ENCODE measurements around the gene NRSN2.

The NRSN2 gene, protein sequence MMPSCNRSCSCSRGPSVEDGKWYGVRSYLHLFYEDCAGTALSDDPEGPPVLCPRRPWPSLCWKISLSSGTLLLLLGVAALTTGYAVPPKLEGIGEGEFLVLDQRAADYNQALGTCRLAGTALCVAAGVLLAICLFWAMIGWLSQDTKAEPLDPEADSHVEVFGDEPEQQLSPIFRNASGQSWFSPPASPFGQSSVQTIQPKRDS

DNA sequence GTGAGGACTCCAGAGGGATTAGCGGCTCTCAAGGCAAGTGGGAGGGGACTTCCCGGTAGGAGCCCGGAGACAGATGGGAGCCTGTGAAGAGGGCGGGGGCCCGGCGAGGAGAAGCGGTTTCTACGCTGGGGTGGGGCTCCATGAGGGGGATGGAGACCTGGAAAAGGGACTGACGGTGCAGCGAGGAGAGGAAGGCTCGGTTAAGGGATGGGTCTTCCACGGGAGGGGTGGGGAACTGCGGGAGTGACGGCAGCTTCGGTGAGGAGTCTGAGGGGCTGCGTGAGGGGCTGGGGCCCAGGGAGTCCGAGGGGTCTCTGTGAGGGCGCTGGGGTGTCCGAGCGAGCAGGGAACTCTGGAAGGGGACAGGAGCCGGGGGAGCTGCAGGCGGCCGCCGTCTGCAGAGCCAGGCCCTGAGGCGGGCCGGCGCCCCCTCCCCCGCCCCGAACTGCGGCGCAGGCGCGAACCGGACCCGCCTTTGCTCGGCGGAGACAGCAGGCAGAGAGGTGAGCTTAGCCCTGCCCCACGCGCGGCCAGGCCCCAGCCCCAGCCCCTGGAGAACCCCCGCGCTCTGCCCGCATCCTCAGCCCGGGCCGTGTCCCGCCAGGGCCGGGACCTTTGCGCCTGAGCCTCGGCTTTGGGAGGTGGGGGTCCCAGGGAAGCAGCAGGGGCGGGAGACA, at the start of gene NRSN2:
Gene NRSN2, plus strand, starts transcription at position 472 of the 677 bp plus-strand sequence. CDS start 2,533 bp downstream, outside the sequence.
- peak; percentile 59 to 60 for DNase-seq (ENCODE audit: low read depth in 1 of 2, low spot score in 1 of 2)
- in situ Hi-C loops (cut with HindIII; ENCODE audit: low pct_unique_long_range_greater_than_20kb, low sequenced_read_pairs): no loop called here
- no peak for TF ChIP-seq JUND (IDR thresholded peaks at IDR 0.05; ENCODE audit: low read depth)

DNA sequence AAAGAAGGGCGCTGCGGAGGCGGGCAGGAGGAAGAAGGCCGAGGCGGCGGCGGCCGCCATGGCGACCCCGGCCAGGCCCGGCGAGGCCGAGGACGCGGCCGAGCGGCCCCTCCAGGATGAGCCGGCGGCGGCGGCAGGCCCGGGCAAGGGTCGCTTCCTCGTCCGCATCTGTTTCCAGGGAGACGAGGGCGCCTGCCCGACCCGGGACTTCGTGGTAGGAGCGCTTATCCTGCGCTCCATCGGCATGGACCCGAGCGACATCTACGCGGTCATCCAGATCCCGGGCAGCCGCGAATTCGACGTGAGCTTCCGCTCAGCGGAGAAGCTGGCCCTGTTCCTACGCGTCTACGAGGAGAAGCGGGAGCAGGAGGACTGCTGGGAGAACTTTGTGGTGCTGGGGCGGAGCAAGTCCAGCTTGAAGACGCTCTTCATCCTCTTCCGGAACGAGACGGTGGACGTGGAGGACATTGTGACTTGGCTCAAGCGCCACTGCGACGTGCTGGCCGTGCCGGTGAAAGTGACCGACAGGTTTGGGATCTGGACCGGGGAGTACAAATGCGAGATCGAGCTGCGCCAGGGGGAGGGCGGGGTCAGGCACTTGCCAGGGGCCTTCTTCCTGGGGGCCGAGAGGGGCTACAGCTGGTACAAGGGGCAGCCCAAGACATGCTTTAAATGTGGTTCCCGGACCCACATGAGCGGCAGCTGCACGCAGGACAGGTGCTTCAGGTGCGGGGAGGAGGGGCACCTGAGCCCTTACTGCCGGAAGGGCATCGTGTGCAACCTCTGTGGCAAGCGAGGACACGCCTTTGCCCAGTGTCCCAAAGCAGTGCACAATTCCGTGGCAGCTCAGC, 48.8 kb upstream of the NRSN2 start:
- in situ Hi-C loops (cut with HindIII; ENCODE audit: low pct_unique_long_range_greater_than_20kb, low sequenced_read_pairs): no loop called here
- DNase-seq (ENCODE audit: low read depth in 1 of 2, low spot score in 1 of 2): peak; percentile 58 to 78
- TF ChIP-seq JUND (IDR thresholded peaks at IDR 0.05; ENCODE audit: low read depth): no peak

DNA sequence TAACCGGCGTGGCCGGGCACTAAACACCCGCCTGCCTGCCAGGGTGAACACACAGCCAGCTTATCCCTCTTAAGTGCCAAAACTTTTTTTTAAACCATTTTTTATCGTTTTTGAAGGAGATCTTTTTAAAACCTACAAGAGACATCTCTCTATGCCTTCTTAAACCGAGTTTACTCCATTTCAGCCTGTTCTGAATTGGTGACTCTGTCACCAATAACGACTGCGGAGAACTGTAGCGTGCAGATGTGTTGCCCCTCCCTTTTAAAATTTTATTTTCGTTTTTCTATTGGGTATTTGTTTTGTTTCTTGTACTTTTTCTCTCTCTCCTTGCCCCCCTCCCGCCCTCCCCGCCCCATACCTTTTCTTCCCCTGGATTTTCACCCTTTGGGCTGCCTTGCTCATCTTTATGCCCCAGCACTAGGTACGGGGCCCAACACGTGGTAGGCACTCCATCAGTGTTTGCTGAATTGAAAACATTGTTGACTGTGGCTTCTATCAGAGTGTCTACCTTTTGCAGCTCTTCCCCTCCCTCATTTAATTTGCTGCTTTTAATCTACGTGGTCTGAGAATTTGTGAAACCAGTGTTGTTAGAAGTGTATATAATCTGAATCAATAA, 48.0 kb upstream of the NRSN2 start:
- in situ Hi-C loops (cut with HindIII; ENCODE audit: low pct_unique_long_range_greater_than_20kb, low sequenced_read_pairs): no loop called here

DNA sequence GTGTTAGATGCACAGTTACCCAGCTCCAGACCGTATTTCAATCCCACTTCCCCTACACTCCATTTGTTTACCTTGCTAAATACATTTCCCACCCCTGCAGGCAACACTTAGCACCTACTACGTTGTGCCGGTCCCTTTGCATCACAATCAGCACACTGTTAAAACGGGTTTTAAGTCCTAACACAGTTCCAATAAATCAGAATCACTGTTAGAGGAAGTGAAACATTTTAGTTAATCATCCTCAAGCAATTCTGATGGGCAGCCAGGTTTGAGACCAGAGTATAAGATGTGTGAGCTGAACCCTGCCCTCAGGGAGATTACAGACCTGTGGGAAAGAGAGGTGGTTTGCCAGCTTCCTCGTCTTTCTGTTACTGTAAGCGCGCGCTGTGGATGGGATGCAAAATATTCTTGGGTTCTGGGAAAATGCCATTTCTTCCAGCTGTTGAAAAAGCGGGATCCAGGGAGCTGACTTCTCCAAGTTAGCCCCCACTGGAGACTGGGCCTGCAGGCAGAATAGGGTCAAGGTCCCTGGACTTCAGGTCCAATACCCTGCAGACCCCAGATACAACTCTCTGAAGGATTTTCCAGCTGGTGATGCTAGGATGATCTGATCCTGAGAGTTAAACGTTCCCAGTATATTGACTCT, 46.4 kb upstream of the NRSN2 start:
- no peak for DNase-seq (ENCODE audit: low read depth in 1 of 2, low spot score in 1 of 2)

More for the DNA sequence above, 48.0 kb upstream of the NRSN2 start:
- DNase-seq (ENCODE audit: low read depth in 1 of 2, low spot score in 1 of 2): no peak
- no peak for TF ChIP-seq JUND (IDR thresholded peaks at IDR 0.05; ENCODE audit: low read depth)

DNA sequence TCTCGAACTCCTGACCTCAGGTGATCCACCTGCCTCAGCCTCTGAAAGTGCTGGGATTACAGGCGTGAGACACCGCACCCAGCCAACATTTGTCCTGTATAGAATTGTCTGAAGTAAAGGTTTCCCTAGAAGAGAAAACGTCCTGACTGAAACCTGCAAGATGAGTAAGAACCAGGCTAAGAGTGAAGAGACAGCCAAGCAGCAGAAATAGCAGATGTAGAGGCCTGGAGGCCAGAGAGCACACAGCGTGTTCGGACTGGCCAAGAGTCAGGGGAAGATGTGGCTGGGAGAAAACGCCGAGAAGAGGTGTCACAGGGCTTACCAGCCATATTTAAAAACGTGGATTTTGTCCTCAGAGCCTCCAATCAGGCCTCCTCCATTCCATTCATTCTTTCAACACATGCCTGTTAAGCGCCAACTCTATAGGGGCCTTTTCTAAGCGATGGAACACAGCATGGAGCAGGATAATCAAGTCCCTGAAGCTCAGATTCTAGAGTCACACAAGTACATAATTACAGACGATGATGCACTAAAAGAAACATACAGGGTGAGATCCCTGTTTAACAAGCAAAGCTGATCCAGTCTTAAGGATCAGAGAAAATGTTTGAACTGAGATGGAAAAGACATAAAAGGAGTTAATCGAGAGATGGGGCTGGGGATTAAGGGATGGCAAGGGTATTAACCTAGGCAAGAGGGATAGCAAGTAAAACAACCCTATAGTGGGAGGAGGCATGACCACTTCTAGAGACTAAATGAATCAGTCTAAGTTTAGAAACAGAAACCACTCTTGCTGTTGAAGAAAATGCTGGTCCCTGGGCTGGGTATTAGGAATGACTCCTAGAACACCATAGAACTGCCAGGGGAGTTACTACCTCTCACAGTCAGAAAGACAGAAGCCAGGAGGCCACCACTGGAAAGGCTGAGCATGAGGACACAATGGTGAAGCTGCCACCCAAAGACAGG, 44.7 kb upstream of the NRSN2 start:
- in situ Hi-C loops (cut with HindIII; ENCODE audit: low pct_unique_long_range_greater_than_20kb, low sequenced_read_pairs): no loop called here
- TF ChIP-seq JUND (IDR thresholded peaks at IDR 0.05; ENCODE audit: low read depth): no peak
- no peak for DNase-seq (ENCODE audit: low read depth in 1 of 2, low spot score in 1 of 2)

More for the DNA sequence above, 46.4 kb upstream of the NRSN2 start:
- in situ Hi-C loops (cut with HindIII; ENCODE audit: low pct_unique_long_range_greater_than_20kb, low sequenced_read_pairs): no loop called here
- TF ChIP-seq JUND (IDR thresholded peaks at IDR 0.05; ENCODE audit: low read depth): no peak

DNA sequence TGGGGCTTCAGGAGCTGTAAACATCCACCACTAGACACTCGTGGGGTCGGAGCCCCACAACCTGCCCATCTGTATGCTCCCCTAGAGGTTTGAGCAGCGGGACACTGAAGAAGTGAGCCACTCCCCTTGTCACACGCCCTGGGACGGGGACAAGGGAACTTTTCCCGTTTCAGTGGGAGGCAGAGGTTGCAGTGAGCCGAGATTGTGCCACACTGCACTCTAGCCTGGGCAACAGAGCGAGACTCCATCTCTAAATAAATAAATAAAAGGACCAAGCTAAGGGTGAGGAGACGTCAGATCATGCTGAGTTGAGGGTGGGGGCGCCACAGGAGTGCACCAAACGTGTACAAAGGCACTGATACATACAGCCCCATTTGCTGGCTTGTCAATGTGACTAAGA, 41.2 kb upstream of the NRSN2 start:
- in situ Hi-C loops (cut with HindIII; ENCODE audit: low pct_unique_long_range_greater_than_20kb, low sequenced_read_pairs): no loop called here
- no peak for DNase-seq (ENCODE audit: low read depth in 1 of 2, low spot score in 1 of 2)
- no peak for TF ChIP-seq JUND (IDR thresholded peaks at IDR 0.05; ENCODE audit: low read depth)

DNA sequence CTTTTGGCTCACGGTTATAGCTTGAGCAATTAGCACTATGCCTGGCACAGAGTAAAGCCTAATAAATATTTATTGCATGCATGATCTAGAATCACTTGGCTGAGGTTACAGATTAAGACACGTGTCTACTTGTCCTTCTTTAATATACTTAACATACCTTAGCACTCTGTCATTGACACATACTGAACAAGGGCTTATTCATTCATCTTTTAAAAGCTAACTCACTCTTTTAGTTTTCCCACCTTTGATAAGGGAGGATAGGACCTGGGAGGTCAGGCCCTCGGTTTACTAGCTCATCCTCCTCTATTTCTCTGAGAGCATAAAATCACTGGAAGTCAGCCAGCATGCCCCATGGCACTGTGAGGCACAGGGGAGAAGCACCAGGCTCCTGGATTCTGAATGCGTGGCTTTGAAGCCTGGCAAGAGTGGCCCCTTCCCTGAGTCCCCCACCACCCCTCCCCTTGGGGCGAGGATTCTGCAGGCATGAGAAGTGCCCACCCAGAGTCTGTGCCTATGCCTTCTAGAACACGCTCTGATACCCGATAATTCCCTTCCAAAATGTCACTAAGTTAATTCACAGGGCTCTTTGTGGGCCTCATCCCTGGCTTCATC, 38.4 kb upstream of the NRSN2 start:
- no peak for TF ChIP-seq JUND (IDR thresholded peaks at IDR 0.05; ENCODE audit: low read depth)
- DNase-seq (ENCODE audit: low read depth in 1 of 2, low spot score in 1 of 2): no peak
- in situ Hi-C loops (cut with HindIII; ENCODE audit: low pct_unique_long_range_greater_than_20kb, low sequenced_read_pairs): no loop called here

DNA sequence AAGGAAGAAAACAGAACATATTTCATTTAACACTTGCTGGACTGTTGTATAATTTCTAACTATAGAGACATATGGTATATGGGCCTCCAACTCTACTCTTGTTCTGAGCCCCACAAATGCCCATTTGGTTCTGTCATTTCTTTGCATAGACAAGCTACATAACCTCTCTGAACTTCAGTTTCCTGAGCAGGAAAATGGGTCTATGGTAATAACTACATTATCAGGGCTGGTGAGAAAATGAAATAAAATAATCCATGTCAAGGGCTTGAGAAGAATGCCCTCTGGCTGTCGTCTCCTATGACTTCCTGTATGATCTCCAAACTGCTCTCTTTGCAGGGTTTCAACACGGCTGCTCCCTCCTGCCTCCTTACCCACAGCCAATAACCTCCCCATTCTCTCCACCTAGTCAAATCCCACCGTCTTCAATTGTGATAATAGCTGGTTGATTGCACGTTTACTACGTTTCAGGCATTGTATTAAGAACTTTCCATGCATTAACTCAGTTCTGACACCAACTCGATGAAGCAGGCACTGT, 37.5 kb upstream of the NRSN2 start:
- no peak for DNase-seq (ENCODE audit: low read depth in 1 of 2, low spot score in 1 of 2)
- no peak for TF ChIP-seq JUND (IDR thresholded peaks at IDR 0.05; ENCODE audit: low read depth)
- in situ Hi-C loops (cut with HindIII; ENCODE audit: low pct_unique_long_range_greater_than_20kb, low sequenced_read_pairs): no loop called here

DNA sequence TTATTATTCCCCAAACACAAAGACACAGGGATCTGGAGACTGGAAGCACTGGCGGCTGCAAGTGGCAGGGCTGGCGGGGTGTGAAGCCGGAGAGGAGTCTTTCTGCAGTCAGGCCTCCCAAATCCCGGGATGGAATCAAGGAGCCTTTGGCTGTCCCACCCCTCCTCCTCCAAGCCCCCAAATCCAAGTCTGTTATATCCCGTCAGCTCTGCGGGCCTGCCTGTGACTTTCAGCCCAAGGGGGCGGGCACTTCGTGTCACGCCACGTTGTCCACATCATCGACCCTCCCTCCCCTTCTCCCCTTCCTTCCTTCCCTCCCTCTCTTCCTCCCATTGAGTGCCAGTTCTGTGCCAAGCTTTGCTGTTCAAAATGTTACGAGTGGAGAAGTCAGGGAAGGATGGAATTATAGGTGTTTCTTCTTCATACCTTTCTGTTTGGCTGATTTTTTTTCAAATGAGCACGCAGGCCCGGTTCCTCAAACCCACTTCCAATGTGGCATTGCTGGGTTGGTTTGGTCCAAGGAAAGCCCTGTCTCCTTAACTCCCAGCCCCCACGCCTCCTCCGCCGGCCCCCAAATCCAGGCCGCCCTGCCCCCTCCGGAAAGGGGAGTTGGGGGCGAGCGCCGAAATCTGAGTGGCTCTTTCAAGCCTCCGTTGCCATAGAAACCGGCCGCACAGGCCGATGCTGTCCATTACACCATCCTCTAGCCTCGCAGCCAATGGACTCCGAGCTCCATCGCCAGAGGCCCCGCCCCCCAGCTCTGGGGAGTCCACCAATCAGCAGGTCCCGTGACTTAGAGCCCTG, 36.9 kb upstream of the NRSN2 start:
- no peak for TF ChIP-seq JUND (IDR thresholded peaks at IDR 0.05; ENCODE audit: low read depth)
- no peak for DNase-seq (ENCODE audit: low read depth in 1 of 2, low spot score in 1 of 2)
- in situ Hi-C loops (cut with HindIII; ENCODE audit: low pct_unique_long_range_greater_than_20kb, low sequenced_read_pairs): no loop called here

DNA sequence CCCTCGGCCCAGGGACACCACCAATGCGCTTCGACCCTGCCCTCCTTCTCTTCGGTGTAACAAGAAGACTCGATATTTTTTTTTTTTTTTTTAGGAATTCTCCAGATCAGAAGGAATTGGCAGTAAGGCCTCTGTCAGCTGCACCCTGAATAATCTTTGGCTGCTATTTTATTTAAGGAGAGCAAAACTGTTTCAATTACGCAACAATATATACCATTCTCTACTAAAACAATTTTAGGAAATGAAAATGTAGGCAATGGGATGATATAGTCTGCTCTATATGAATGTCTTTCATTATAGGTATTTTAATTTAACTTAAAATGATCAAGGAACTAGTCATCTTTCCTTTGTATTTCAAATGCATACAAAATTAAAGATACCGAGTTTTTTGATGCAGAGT, 36.3 kb upstream of the NRSN2 start:
- TF ChIP-seq JUND (IDR thresholded peaks at IDR 0.05; ENCODE audit: low read depth): no peak
- in situ Hi-C loops (cut with HindIII; ENCODE audit: low pct_unique_long_range_greater_than_20kb, low sequenced_read_pairs): no loop called here
- no peak for DNase-seq (ENCODE audit: low read depth in 1 of 2, low spot score in 1 of 2)

All from T47D (cell line).